CD4-positive, alpha-beta T cell treated with Interleukin-4 for 4 hours (primary cell): ENCODE data around the gene EMX2.
"Not testable (repeated sequence)": the region's sequence is repeated elsewhere in the genome, so short reads cannot be mapped to it uniquely, and the experiment has no call there.

Experiments
- DNase-seq: peaks from one replicate; pipeline ENCODE4 v3.0.0-alpha.2; 2020

EMX2 gene

DNA sequence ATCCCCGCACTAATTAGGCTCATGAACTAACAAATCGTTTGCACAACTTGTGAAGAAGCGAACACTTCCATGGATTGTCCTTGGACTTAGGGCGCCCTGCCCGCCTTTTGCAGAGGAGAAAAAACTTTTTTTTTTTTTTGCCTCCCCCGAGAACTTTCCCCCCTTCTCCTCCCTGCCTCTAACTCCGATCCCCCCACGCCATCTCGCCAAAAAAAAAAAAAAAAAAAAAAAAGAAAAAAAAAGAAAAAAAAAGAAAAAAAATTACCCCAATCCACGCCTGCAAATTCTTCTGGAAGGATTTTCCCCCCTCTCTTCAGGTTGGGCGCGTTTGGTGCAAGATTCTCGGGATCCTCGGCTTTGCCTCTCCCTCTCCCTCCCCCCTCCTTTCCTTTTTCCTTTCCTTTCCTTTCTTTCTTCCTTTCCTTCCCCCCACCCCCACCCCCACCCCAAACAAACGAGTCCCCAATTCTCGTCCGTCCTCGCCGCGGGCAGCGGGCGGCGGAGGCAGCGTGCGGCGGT lies at the start of gene EMX2:
TSS of gene EMX2 (plus strand) at position 41 of the 519 bp plus-strand sequence. CDS start 522 bp downstream, outside the sequence.
- no peak for DNase-seq

DNA sequence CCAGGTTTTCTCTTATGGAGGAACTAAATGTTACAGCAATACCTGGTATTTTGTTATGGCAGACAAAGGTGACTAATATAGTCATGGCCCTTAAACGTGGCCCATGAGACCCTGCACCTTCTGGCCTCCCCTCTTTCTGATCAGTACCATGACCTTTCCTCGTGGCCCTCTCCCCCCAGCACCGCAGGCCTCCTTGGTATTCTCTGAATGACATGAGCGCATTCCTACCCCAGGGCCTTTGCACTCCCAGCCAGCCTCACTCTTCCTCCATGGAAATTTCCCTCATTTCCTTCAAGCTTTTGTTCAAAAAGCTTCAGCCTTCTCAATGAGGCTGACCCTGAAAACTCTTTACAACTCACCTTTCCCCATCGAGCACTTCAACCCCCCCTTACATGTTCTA lies 46.5 kb upstream of the EMX2 start:
- no peak for DNase-seq

DNA sequence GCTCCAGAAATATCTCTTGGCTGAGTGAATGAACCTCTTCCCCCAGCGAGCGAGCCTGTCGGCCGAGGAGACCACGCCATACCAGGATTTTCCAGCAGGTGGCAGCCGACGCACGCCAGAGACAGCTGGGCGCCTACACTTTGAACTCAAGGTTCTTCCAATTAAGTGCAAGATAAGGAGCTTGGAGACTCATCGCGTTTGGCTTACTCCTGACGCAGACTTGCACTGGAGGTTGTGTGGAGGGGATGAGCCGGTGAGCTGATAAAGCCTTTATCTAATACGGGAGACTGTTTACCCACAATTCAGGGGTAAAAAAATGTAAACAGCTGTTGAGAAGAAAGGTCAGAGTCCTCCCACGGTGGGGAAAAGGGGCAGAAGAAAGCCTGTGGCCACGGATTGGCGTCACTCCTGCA lies 45.9 kb upstream of the EMX2 start:
- peak; percentile 64 for DNase-seq

DNA sequence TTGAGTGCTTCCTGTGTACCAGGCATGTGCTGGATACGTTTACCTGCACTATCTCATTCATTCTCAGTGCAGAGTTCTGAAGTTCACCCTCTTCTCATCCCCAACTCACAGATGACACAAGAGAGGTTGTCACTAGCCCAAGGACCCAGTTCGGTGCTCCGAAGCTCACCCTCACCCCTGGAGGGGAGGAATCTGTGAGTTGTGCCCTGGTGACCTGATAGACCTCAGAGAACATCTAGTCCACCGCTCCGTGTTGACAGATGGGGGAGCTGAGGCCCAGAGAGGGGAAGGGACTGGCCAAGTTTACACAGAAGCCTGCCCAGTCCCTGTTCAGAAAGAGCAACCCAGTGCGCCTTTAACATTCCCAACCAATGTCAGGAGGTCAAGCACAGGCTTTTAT lies 44.8 kb upstream of the EMX2 start:
- DNase-seq: no peak

DNA sequence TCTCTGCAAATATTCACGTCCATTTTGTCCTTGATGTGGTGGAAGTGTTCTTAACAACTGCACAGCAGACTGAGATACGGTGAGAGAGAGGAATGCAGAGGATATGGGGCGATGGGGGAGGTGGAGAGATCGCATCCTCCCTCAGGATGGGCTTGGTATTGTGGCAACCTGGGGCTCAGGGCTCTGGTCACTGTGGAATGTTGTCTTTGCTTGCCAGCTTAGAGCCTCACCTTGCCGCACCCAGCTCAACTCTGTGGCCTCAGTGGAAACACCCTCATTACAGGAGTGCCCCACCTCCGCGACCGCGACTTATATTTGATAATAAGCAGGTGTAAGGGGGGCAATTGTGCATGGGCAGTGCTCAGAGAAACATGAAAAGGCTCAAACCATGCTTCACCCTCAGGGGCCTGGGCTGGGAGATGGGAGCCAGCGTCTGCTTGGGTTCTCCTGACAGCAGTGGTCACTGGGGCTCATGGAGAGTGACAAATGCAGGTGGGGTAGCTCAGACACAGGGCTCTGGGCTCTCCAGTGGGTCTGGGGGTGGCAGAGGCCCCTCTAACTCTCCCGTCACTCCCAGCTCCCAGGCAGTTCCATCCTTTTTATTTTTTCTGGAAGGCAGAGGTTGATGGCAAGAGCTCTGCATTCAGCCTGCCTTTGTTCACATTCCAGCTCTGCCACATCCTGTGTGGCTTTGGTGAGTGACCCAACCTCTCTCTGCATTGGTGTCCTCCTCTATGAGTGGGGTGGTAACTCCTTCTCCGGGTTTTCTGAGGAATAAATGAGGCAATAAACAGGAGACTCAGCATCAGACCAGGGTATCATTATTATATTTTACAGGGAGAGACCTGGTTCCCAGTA lies 43.1 kb upstream of the EMX2 start:
- DNase-seq: no peak

DNA sequence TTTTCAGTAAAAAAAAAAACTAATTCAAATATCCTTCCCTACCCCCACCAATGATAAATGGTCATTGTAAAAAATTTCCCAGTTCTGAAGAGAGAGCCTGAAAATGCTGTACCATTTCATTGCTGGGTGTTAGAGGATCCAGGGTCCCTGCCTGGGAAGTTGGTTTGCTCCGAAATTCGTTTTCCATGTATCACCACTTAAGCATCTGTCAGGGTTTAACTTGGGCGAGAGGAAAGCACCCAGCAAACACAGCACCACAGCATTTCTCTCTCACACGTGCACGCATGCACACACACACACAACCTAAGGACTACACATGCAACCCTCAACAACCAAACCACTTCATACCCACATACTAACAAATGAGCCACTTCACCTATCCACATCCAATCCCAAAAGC lies 42.1 kb upstream of the EMX2 start:
- DNase-seq: no peak

DNA sequence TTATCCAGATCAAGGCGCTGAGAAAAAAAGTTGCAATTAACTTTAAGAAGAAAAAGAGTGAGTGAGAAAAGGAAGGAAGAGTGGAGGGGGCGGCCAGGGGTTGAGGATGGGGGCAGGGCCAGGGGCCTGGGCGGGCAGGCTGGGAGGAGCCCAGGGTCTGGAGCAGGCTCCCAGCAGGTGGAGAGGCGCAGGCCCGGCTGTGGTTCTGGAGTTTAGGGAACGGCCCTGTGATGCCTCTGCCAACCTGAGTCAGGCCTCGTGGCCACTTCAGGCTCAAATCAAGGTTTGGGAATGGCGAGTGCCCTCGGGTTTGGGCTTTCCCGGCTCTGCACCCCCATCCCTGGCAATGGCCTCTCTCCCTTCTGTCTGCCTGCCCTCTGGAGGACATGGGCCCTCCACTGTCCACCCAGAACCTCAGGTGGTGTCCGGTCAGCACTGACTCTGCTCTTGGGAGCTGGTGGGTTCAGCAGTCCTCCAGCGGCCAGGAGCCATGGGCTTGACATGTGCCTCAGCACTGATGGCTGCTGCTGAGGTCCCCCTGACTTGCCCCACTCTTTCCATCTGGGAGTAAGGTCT lies 41.0 kb upstream of the EMX2 start:
- no peak for DNase-seq

DNA sequence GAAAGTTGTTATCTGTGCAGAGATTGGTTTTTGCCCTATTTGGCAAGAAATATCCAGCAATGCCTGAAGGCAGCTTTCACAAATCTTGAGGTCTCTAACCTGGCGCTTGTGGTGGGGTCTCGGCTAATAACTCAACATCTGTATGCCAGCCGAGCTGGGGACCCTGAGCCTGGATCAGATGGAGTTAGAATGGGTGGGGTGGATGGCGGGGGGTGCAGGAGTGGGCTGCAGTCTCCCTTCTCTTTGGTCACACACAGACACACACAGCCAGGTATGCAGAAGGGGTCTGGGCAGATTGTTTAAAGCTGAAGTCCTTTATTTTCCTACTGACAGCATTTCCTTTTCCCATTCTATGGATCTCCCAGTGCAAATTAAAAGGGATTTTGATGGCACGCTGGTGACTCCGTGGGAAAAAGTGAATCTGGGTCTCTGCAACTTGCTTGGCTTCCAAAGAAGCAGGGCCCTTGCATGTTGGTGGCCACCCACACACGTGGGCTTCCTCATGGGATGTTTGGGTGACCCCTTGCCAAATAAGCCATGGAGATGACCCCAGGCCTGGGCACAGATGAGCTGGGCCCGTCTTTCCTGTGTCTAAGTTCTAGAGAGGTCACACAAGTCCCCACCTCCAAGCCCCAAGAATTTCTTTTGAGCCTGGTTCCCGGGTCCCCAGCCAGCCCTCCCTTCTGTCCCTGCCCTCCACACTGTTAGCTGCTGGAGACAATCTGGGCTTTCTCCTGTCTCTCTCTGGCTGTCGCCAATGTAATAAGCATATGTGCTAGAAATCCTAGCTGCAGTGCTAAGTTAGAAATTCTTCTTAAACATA lies 39.9 kb upstream of the EMX2 start:
- no peak for DNase-seq

DNA sequence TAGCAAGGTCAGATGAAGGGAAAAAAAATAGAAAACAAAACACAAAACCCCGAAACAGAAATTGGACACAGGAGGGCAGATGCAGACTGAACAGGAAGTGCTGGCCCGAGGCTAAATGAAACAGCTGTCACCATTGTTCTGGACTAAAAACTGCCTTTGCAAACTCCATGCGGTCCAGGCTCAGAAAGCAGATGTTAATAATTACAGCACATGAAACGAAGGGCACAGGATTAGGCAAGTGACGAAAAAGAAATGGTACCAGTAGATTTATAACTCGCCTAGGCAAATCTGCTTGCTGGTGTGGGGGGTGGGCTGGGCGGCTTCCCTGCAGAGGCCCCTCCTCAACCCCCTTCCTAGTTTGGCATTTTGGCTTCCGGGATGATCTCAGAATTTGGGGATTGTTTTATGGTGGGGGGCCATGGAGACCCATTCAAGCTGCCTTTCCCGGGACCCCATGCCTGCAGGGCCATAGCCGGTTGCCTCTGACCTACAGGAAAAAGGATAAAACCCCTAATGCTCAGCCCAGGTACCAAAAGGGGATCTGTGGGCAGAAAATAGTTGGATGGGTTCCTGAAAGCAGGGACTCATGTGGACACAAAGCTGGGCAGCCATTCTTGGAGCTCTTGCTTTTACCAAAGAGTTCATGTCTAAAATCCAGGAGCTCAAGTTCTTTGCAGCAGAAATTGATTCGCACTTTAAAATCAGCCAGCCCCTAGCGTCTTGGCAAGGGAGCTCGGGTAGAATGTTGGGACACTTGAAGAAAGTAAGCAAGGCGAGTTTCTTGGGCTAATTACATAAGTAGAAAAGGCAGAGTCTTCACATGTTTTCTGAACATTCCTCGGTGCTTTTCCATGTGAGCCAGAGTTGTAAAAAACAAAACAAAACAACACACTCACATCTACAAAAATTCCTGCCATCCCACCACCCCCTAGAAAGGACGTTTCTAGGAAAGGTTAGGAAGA lies 39.0 kb upstream of the EMX2 start:
- no peak for DNase-seq

DNA sequence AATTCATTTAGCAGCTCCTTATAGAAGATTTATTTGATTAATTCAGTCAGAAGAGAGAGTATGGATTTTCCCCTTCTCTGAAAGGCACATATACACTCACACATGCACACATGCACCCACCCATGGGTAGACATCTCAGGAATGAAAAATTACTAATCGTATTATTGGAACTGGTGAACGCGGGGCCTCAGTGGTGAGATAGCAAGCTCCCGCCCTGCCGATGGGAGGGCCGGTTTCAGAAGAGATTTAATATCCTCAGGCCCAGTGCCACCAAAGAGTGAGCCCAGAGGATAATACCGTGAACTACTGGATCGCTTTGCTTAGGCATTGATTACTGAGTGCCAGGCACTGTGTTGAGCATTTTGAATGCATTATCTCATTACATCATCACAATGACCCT lies 38.0 kb upstream of the EMX2 start:
- DNase-seq: no peak

DNA sequence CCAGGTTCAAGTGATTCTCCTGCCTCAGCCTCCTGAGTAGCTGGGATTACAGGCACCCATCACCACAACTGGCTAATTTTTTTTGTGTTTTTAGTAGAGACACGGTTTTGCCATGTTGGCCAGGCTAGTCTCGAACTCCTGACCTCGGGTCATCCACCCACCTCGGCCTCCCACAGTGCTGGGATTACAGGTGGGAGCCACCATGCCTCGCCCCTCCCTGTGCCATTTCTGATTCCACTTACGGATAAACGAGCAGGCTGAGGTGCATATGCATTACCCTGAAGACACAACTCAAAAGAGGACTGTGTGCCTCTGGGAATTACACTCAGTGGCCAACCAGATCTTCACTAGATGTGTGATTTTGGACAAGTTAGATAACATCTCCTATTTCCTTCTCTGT lies 35.5 kb upstream of the EMX2 start:
- DNase-seq: not testable (repeated sequence)

DNA sequence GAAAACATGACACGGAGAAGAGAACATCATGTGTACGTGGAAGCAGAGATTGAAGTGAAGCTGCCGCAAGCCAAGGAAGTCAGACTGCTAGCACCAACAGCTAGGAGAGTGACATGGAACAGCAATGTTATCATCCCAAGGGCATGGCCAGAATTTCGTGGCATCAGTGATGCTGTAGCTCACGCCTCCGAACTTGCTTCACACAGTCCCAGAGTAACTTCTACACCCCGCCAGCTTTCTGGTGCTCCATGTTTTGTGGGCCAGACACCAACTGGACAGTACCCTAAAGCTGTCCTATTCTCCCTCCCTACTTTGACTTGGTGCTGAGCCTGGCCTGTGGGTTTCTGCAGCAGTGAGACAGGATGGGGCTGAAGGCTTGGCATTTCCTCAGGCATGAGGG lies 33.0 kb upstream of the EMX2 start:
- no peak for DNase-seq

DNA sequence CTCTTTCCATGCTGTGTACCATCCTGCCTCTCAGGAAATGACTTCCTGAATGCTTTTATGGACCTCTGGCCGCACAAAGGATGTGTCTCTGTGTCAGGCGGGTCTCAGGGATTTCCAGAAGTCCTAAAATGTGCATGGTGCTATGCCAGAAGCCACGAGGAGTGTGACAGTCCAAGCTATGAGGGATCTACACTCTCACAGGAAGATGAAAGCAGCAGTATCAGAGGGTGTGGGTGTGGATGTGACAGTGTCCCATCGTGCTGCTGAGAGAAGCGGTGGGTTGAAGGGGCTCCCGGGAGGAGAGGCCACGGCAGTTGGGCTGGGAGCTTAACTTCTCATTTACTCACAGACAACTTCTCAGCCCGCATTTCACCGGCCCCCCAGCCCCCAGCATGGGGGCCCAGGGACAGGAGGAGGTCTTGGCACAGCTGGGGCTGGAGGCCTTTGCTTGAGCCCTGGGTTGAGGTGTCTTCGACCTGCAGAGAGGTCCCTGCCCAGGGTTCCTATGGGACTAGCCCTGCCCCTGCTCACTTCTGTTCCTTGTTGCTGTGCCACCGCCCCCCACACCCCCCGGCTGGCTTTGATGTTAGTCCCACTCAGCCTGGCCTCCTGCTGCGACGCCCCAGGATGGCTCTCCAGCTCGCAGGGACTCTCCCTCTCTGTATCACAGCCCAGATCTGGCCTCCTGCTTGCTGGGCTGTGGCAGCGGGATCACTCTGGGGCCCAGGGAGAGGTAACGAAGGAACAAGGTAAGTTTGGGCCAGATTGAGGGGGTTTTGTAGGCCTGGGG lies 30.8 kb upstream of the EMX2 start:
- DNase-seq: no peak

DNA sequence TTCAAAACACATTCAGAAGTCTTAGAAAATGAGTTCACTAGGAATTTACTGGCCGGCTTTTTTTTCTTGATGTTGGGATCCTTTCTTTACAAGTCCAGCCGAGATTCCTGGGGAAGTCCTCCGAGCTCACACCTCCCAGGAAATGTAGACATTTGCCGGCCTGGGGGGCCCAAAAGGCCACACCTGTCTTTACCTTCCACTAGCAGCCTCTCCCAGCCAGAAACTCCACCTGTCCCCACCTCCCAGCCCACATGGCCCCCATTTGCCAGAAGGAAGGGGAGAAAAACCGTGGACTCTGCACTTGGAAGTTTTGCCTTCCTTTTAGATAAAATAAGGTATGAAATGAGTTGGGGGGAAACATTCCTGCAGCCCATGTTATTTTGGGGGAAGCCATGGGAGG lies 27.6 kb upstream of the EMX2 start:
- DNase-seq: no peak

DNA sequence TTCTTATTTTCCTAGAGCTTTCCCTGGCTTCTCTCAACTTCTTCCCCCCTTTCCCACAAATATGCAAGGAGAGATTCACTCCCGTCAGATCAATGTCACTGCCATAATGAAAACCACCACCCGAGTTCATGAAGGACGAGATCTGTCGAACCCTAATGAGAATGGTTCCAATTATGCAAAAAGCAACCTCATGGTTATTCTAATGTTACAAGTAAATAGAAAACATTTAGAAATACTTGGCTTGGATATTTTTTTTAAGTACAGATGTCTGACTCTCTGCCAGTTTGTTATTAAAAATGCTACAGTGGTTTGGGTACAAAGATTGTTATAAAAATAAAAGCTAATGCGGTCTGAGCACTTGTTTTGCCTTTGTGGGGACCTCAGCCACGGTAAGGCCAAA lies 25.9 kb upstream of the EMX2 start:
- DNase-seq: no peak

DNA sequence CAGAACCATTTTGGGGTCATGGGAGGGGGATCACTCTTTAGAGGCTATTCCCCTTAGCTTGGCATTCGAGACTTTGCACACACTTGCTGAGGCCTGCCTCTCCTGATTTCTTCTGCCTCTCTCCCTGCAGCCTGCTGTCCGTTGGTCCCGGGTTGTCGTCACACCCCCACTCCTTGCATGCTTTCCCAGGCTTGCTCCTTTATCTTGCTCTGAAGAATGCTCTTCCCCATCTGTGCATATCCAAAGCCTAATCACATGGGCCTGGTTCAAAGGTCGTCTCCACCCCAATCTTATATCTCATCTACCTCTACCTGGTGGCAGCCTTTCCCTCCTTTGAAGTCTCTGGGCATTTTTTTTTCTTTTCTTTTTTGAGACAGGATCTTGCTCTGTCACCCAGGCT lies 24.3 kb upstream of the EMX2 start:
- no peak for DNase-seq

DNA sequence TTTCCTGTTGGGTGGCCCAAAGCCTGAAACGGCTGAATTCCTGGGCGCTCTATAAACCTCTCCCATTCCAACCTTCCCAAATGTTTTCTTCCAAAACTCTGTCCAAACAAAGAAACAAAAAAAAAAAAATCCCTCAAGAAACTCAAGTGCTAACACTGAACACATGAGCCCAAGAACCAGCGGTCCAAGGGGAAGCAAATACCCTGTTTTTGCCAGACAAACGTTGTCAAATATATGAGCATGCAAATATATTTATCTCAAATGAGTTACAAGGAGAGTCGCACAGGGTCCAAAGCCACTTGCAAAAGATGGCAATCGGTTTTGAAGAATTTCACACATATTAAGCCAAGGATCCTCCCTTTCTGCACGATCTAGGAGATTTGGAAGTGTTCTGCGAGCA lies 23.3 kb upstream of the EMX2 start:
- no peak for DNase-seq

DNA sequence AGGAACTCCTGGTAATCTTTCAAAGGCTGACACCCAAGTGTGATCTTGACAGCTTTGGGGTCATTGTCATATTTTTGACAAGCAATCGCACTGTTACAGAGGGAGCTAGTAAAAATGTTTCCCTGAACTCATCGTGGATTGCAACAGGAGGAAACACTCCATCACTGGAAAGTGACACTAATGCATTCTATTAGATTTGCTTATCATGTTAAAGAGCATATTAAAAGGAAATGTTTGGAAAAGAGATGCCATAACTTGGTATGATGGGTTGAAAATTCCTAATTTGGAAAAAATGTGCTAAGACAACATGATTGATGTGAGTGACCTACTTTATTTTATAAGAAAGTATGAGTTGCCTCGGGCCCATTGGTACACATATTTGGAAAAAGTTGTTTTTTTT lies 22.7 kb upstream of the EMX2 start:
- no peak for DNase-seq

DNA sequence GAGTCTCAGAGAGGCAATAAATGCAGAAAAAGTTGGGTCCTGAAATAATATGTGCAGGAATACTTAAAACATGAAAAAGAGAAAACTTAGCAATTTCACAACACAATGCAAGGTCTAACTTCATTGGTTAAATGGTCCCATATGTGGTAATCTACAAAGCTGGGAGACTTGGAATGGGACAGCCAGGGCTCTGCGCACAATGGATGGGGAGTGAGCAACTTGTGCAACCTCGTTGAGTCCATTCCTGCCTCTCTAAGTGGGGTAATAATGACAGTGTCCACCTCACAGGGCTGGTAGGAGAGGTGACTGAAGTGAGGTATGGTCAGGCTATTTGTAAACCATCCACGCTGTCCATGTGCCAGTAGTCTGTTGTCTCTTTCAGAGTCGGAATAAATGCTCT lies 11.8 kb upstream of the EMX2 start:
- DNase-seq: no peak

DNA sequence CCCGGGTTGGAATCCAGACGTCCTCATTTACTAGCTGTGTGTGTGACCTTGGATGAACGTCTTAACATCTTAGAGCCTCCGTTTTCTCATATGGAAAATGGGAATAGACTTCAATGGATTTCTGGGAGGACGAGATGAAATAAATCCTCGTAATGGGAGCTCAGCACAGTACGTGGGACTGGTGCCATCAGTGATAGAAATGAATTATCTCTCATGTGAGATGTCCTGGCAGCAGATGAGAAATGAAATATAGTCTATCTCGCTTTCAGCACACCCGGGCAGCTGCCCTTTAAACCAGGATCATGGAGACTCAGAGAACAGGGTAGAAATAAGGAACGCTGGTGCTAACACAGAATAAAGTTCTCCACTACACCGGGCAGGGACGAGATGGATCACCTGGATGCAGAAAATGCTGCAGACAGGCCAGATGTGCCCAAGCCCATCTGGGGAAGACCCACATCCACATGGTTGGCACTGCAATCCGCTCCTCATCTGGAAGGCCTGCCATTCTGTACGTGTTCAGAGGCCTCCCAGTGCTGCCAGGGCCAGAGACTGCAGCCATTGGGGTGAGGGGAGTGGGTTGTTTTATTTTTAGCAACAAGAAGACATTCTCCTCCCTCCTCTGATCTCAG lies 11.1 kb upstream of the EMX2 start:
- DNase-seq: no peak

DNA sequence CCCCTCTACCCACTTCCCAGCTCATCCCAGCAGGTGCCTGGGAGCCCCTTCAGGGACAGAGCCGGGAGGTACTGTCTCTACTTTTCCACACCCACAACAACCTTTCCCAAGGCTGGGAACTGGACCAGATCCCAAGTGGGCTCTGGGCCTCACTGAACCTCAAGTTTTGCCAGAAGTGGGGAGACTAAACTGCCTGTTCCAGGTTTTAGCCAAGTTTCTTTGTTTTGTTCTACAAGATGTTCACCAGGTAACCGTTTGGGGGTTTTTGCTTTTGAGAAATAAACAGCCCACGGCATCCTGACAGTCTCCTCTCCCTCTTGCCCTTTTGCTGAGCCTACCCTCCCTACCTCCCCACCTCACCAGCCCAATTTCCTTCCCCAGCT lies 10.6 kb upstream of the EMX2 start:
- DNase-seq: no peak
